NCI-H2107 (cell line): ENCODE results near the gene NUDT14.

ENCODE experiments used
- DNase-seq: peaks from one replicate; lab custom pipeline; 2025; lab: John Stamatoyannopoulos, UW

NUDT14 gene

DNA sequence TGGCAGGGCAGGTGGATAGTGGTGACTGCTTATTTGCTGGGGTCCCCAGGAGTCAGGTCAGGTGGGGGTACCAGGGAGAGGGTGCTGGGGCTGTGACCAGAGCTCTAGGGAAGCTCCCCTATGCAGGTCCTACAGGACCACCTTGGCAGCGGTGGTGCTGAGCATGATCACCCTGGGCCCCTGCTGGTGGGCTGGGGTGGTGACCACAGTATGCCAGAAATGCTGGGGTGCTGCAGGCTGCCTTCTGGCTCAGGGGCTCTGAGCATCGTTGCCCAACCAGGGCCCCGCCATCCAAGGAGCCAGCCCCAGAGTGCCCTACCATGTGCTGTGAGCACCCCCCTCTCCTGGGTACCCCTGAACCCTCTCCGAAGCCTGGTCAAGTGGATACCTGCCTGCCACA is 17.5 kb upstream of the NUDT14 start:
- DNase-seq, result no peak

DNA sequence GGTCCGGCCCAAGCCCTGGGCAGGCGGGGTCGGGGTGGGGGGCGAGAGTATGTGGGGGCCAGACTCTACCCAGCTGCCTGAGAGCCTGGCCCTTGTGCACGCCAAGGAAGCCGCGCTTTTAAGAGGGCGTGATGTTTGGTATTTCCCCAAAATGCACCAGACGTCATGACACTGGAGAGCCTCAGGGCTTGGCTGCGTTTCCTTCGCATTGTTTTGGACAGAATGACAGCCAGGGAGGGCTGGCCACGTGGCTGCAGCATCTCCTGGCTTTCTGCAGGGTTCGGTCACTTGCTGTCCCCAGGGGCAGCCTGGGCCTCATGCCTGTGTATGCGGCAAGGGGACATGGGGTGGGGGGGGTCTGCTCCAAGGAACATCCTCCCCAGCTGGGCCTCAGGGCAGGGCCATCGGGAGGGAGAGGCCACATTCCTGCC is 16.1 kb upstream of the NUDT14 start:
- no peak for DNase-seq

DNA sequence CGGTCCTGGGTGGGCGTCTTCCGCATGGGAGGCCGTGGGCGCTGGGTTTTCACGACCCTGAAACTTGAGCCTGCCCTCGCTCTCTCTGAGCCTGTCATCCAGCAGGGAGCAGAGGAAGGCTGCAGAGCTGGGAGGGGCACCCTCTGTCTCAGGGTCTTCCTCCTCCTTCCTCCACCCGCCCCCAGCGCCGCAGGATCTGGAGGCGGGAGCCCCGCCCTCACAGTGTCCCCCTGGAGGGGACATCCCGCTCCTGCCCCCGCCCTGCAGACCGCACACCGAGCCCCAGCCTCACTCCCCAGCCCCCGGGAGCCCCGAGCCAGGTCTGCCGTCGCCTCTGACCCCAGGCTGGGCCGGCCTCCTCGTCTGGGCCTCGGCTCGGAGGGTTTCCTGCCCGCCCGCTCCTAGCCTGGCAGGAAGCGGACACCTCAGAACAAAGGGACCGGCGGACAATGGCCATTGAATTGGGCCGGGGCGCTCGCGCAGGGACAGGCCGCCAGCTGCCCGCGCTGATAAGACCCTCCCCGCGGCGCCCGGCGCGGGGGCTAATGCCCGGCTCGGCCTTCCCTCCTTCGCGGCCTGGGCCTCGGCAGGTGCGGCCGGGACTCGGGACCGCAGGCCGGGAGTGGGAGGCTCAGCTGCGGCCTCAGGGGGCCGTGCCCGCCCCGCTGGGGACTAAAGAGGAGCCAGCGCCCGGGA is 15.3 kb upstream of the NUDT14 start:
- DNase-seq, result no peak

DNA sequence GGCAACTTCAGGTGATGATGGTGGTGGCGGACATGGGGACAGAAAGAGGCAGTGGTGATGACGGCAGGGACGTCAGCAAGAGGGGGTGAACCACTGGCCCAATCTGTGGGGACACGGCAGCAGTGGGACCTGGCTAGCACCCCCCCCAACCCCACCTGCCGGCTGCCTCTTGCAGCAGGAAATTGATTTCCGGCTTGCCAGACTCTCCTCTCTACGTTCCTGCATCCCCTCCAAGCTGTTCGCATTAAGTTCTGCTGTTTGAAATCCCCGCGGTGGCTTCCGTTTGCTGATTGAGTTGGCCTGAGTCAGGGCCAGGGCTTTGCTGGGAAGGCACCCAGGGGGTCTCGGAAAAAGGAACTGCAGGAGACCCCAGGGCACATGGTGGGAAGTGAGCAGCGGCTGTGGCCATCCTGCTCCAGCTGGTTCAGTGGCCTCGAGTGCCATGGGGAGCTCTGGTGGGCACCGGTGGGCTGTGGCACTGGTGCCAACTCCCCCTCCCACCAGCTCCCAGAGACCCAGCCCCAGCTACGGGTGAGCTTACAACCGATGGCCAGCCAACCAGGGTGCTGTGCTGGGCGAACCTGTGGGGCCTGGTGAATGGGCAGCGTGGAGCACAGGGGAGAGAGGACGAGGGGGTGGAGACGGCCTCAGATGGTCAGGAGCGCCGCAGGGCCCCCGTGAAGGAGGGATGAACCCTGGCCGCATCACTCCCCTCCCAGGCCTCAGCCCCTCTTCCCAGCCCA is 14.6 kb upstream of the NUDT14 start:
- DNase-seq, result no peak

DNA sequence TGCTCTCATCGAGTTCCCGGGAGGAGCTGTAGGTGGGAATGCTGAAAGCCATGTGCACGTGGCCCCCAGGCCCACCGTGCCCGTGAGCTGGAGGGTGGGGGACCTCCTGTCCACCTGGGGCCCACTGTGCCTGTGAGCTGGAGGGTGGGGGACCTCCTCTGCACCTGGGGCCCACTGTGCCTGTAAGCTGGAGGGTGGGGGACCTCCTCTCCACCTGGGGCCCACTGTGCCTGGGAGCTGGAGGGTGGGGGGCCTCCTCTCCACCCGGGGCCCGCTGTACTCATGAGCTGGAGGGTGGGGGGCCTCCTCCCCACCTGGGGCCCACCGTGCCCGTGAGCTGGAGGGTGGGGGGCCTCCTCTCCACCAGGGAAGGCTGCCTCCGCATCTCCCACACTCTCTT is 13.9 kb upstream of the NUDT14 start:
- DNase-seq, result no peak

DNA sequence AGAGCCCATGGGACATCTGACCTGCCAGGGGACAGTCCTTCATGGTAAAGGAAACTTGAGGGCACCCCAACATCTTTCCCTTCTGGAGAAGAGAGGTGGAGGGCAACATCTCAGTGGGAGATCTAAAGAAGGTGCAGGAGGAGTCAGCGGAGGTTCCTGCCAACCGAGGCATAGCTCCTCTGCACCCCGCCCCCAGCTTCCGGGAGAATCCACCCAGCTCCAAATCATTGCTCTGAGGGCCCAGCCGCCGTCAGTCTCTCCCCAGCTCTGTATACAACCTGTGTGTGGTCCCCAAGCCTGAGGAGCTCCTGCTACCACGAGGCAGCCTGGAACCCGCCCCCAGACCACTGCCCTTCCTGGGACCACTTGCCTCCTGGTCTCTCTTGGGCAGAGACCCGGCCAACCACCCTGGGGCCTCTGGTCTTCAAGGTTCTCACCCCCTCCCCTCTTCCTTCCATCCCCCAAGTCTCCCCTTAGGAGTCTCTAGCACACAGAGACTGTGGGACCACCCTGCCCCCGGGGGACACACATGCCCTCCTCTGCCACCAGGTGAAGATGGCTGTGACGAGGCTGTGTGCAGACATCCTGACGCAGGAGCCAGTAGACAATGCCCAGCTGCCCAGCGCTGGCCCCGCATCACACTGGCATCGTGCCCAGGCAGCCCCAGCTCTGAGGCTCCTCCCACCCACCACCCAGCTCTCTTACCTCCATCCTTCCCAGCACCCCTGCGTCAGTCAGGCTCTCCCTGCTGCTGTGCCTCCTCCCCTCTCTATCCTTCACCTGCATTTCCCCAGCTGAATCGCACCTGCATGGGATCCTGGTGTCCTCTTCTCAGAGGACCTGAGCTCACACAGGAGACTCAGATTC is 13.0 kb upstream of the NUDT14 start:
- peak; percentile 97 for DNase-seq

DNA sequence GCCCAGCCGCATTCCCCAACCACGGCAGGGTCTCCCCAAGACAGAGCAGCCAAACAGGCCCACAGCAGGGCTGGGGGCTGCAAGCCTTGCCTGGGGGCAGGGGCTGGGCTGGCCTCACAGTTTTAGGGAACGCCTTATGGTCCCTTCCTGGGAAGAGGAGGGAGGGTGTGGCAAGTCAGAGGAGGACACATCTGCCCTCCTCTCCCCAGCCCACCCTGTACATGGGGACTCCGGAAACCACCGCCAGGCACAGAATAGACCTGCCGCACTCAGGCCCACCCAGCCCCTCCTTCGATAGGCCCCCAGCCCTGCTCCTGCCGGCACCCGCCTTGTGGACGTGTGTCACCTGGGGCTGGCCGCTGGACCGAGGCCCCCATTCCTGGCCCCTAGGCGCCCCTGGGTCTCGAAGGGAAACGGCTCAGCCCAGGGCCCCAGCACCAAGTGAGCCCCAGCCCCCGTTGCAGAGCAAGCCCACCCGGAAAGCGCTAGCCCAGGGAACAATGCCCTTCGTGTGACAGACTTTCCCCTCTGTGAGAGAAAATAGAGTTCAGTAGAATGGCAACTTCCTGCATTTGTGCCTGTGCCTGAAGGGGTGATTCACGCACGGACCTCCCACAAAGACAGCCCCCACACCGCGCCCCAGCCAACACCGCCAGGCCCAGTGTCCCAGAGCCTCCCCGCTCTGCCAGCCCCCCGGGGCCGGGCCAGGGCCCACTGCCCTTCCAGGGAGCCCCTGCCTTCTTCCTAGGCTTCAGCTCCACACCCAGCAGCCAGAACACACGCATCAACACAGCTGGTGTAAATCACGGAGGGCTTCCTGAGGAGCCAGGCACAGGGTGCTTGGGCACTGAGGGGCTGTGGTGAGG is 12.0 kb upstream of the NUDT14 start:
- no peak for DNase-seq

DNA sequence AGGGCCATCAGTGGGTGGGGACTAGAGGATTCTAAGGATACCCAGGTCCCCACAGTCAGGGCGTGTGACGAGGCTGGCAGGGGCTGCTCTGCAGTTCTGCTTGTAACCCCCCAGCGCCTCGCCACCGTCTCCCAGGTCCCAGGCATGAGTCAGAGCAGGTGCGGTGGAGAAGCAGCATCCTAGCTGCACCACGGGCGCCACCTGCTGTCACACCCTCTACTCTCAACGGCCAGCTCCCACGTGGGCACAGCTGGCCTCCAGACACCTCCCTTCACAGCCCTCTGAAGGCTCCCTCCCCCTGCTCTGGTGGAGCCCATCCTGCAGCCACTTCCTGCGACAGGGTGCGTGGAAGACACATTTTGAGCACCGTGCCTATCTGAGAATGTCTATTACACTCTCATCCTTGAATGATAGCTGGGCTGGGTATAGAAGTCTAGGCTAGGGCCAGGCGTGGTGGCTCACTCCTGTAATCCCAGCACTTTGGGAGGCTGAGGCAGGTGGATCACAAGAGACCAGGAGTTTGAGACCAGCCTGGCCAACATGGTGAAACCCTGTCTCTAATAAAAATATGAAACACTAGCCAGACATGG is 6.9 kb upstream of the NUDT14 start:
- no peak for DNase-seq

DNA sequence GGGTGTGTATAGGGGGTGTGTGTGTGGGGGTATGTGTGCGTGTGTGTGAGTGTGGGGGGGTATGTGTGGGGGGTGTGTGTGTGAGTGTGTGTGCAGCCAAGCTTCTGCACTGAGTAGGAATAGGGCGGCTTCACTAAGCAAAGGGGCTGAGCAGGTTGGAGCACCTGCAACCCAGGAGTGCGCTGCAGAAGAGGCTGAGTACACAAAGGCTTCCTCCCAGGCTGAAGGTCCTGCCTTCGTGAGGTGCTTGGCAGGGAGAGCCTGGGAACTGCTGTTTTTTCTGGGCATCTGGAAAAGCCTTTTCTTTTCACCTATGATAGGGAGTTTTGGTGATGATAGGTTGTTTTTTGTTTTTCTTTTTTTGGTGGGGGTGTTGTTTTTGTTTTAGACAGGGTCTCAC is 6.0 kb upstream of the NUDT14 start:
- no peak for DNase-seq

DNA sequence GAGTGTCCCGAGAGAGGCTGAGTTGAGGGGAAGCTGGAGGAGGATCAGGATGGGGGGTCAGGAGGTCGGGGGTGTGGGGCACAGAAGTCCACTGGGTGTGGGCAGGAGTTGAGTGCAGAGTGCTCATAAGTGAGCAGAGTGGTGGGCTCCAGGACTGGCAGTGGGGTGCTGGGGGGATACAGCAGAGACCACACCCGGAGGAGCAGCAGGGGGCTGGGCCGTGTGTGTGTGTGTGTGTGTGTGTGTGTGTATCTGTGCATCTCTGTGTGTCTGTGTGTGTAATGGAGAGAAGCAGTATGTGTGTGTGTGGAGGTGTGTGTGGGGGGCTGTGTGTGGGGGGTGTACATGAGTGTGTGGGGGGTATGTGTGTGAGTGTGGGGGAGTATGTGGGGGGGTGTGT is 4.9 kb upstream of the NUDT14 start:
- no peak for DNase-seq

DNA sequence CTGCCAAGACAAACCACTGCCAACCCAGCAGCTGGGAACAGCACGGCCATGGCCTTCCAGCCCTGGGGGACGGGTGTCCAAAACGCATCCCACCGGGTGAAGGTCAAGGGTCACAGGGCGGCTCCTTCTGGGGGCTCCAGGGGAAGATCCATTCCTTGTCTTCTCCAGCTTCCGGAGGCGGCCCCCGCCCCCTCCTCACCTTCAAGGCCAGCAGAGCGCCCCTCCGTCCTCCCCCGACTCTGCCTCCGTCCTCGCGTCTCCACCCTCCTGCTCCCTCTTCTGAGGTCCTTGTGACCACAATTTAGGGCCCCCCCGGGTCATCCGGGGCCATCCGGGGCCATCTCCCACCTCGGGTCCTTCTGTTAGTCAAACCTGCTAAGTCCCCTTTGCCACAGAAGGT is 3.9 kb upstream of the NUDT14 start:
- DNase-seq, result no peak

DNA sequence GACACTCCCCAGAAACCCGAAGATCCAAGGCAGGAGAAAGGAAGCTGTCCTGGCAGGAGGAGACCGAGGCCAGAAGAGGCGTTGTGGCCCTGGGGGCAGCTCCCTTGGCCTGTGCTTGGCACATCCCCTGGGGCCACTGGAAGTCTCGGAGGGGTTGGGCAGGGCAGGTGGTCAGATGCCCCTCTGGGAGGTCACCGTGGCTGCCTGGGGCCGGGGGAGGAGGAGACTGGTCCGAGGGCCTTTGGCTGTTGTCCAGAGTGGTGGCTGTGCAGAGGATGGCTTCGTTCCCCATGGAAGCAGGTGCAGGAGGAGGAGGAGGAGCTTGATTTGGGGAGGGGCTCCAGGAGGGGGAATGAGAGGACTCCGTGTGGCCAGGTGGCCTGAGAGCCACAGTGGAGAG is 3.3 kb upstream of the NUDT14 start:
- DNase-seq, result no peak

DNA sequence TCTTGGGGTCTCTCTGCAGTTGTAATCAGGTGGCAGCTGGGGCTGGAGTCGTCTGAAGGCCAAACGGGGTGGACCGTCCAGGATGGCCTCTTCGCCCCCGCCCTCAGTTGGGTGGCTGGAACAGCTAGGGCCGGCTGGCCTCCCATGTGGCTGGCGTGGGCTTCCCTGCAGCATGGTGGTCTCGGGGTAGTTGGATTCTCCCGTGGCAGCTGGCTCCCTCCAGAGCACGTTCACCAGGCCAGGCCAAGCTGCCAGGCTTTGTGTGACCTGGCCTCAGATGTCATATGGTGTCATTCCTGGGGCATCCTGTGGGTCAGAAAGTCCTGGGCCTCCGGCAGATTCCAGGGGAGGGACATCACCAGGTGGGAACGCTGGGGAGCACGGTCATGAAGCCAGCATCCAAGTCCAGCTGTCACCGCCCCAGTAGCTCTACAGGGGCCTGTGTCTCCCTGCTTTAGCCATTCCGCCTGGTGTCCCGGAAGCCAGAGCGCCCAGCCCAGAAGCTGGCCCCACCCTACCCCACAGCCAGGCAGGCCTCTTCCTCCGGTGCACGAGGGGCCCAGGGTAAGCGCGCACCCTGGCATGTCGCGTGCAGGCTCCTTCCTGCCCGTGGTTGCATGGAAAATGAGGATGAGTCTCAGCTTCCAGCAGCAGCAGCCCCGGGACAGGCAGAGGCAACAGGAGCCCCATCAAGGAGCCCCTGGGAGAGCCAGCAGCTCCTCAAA is 1.3 kb upstream of the NUDT14 start:
- no peak for DNase-seq

DNA sequence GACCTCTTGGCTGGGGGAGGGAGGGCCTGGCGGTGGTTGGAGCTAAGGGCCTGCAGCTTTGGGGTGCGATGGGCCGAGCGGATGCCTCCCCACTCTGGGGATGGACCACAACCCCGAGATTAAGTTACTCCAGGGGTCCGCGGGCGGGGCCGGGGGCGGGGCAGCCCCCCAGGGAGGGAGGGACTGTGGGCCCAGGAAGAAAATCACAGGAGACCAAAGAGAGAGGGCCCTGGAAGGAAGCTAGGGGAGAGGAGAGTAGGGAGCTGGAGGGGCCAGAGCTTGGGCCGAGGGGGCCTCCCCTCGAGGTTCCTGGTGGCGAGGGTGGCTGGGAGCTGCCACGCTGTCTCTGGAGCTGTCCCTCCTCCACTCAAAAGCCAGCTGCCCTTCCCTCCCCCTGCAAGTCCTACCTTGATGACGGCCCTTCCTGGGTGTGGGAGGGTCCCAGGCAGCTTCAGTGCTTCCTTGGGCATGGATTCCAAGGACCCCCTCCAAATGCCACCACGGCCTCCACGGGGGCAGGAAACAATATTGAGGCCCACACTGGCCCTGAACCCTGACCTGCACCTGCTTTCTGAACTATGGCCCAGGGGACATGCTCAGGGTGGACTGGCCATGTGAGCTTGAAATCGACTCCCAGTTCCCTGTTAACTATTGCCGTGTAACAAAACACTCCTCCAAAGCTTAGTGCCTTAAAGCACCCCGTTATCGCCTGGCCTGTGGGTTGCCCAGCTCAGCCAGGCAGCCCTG is 610 bp upstream of the NUDT14 start:
- no peak for DNase-seq

DNA sequence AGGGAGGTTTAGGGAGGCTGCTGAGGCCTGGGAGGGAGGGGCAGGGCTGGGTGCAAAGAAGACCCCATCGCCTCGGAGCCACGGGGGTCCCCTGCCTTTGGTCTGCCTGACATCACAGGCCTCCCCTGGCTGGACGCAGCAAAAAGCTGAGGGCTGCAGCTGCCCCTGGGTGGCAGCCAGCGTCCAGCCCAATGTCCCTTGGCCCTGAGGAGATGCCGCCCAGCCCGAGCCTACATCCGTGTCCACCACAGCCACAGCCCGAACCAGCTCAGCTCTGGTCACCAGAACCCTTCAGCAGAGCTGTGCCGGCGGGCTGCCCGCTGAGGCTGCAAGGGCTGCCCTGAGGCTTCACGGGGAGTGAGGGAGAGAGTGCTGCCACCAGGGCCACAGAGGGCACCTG is 1.9 kb downstream of the NUDT14 start:
- DNase-seq, result no peak

DNA sequence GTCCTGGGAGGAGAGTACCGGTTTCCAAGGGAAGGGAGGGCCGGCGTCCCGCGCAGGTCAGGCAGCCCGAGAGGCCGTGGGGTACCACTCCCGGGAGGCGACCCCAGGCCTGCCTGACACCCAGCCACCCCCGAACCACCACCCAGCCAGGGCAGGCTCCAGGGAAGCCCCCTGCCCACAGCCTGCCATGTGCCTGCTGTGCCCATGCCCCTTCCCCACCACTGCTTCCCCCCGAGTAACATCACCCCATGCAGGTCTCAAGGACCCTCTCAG is 2.3 kb downstream of the NUDT14 start:
- DNase-seq, result no peak

DNA sequence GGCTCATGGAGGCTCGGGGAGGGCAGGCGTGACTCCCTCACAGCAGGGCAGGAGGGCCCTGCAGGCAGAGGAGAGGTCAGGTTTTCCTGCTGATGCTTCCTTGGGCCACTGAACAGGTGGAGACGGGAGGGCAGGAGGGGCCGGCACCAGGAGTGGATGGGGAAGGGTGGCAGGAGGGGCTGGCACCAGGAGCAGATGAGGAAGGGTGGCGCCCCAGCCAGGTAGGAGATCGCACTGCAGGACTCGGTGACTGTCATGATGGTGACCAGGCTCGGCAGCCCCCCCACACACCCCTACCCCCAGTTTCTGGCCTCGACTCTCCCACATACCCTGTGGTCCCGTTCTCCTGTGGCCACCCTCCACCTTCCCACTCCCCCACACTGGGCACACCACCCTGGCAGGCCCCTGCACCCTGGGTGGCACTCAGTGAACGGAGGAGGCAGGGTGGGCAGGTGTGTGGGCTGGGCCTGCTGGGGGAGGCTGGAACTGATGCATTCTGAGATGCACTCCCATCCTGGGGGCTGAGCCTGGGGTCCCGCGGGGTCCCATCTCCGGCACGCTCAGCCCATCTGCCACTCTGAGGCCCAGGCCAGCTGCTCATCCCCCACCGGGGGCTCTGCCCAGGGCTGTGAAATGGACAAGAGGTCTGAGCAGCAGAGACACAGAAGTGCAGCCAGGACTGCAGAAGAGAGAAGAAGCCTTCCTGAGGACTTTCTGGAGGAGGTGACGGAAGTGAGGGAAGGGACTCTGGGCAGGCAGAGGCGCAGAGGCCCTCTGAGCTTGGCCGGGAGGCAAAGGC is 2.8 kb downstream of the NUDT14 start:
- DNase-seq, result no peak

DNA sequence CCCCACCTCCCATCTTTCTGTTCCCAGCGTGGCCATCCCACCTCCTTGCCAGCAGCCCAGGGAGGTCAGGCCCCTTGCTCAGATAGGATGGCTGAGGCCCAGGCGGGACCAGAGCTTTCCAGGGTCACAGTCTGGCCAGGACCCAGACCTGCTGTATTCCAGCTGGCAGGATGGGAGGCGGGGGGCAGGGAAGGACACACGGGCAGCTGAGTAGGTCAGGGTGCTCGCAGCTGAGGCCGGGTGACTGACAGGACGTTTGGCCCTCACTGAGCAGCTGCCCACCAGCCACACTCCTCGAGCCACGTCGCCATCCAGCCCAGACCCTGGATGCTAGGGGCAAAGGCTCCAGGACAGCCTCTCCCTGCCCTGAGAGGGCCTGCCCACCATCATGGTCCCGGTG is 4.0 kb downstream of the NUDT14 start:
- no peak for DNase-seq

DNA sequence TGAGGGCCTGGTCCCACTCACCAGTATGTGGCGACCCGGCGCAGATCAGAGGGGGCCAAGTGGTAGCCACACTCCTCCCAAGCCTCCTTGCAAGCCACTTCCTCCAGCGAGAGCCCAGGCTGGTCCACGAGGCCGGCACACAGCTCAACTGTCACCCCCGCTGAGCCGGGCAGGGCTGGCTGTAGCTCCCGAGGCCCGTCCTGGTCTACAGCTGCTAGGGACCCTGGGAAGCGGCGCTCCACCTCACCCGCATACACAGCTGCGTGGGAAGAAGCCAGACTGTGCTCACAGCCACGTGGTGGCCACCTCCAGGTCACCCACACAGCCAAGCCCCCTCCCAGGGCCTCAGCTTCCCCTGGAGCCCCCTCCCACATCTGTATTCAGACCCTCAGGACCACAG is 4.6 kb downstream of the NUDT14 start:
- DNase-seq, result no peak
